ENCODE results near the gene TULP4. TPM values are rescaled to one million over a fixed set of nuclear protein-coding genes. Genes with fewer than 3 reads are reported as not detected.
"Not testable (repeated sequence)": the region's sequence is repeated elsewhere in the genome, so short reads cannot be mapped to it uniquely, and the experiment has no call there.

Gene TULP4
- total RNA-seq, 6 experiments from 2014 or later = 27.0 to 42.4 (median 32.3) TPM

- WGBS (ENCODE audit: insufficient coverage, low coverage, low lambda C conversion rate, missing lambda C conversion rate) = 76% methylated on average over 8 of the region's 15 CpGs
- no peaks in the 10 kb centered on the region for H3K36me3 ChIP-seq
- no peak overlapping the region for H3K27ac ChIP-seq
- no peak for TF ChIP-seq POLR2A (IDR thresholded peaks at IDR 0.05)
- TF ChIP-seq, protein P1, sequence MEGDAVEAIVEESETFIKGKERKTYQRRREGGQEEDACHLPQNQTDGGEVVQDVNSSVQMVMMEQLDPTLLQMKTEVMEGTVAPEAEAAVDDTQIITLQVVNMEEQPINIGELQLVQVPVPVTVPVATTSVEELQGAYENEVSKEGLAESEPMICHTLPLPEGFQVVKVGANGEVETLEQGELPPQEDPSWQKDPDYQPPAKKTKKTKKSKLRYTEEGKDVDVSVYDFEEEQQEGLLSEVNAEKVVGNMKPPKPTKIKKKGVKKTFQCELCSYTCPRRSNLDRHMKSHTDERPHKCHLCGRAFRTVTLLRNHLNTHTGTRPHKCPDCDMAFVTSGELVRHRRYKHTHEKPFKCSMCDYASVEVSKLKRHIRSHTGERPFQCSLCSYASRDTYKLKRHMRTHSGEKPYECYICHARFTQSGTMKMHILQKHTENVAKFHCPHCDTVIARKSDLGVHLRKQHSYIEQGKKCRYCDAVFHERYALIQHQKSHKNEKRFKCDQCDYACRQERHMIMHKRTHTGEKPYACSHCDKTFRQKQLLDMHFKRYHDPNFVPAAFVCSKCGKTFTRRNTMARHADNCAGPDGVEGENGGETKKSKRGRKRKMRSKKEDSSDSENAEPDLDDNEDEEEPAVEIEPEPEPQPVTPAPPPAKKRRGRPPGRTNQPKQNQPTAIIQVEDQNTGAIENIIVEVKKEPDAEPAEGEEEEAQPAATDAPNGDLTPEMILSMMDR (IDR thresholded peaks at IDR 0.05) = no peak
- H3K4me1 ChIP-seq = no peaks in the 10 kb centered on the region
- peak in 1 of 4 donors; percentile 24 for ATAC-seq
- no peaks in the 10 kb centered on the region for H3K27me3 ChIP-seq
- H3K9me3 ChIP-seq = no peaks in the 10 kb centered on the region
- peak in 1 of 3 donors; percentile 33 for DNase-seq
- H3K4me3 ChIP-seq = no peak overlapping the region
- intact Hi-C loops (cut with DNase I) = no loop called here
Observed at GRCh38 chr6:158524311-158524710, 212.0 kb downstream of the TULP4 start.

DNA sequence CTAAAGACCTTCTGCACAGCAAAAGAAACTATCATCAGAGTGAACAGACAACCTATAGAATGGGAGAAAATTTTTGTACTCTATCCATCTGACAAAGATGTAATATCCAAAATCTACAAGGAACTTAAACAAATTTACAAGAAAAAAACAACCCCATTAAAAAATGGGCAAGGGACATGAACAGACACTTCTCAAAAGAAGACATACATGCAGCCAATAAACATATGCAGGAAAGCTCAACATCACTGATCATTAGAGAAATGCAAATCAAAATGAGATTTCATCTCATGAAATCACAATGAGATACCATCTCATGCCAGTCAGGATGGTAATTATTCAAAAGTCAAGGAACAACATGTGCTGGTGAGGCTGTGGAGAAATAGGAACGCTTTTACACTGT lies 215.6 kb downstream of the TULP4 start:
- H3K27me3 ChIP-seq; DNase-seq; H3K9me3 ChIP-seq; H3K27ac ChIP-seq; H3K4me1 ChIP-seq; ATAC-seq; intact Hi-C loops (cut with DNase I); H3K4me3 ChIP-seq; H3K36me3 ChIP-seq: not testable (repeated sequence)
- 70% methylated on average over 1 of the region's 1 CpG for WGBS (ENCODE audit: insufficient coverage, low coverage, low lambda C conversion rate, missing lambda C conversion rate)

DNA sequence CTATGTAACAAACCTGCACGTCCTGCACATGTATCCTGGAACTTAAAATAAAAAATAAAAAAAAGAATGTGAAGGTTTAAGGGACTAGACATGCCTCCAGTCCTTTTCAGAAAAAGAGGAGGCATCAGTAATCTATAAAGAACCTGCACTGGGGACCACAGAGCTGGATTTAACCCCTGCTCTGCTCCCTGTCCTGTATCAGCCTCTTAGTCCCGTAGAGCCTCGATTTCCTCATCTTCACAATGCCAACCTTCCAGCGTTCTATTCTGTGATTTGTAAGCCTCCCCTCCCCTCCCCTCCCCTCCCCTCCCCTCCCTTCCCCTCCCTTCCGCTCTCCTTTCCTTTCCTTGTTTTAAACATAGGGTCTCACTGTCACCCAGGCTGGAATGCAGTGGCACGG lies 216.6 kb downstream of the TULP4 start:
- no peaks in the 10 kb centered on the region for H3K36me3 ChIP-seq
- intact Hi-C loops (cut with DNase I) = no loop called here
- ATAC-seq = no peak
- 72% methylated on average over 6 of the region's 6 CpGs for WGBS (ENCODE audit: insufficient coverage, low coverage, low lambda C conversion rate, missing lambda C conversion rate)
- H3K9me3 ChIP-seq = no peaks in the 10 kb centered on the region
- no peak for TF ChIP-seq POLR2A (IDR thresholded peaks at IDR 0.05)
- TF ChIP-seq, protein P1 (IDR thresholded peaks at IDR 0.05) = no peak
- no peak for DNase-seq
- no peak overlapping the region for H3K4me3 ChIP-seq
- no peaks in the 10 kb centered on the region for H3K4me1 ChIP-seq
- H3K27ac ChIP-seq = no peak overlapping the region
- no peaks in the 10 kb centered on the region for H3K27me3 ChIP-seq

DNA sequence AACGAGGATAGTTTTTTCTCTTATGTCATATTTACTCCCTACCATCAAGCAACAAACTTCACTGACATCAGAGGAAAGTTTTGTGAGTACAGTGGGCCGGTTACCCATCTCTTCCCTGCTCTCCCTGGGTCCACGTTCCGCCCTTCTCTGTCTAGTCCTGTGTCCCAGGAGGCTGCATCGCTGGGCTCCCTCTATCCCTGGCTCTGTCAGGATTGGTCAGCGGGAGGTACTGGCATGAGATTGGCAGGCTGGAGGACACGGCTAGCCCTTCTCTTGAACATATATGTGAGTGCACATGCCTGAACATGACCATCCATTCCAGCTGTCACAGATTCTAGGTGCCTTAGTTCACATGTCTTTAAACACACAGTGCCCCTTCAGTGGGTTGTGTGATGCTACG lies 217.4 kb downstream of the TULP4 start:
- WGBS (ENCODE audit: insufficient coverage, low coverage, low lambda C conversion rate, missing lambda C conversion rate) = 46% methylated on average over 7 of the region's 8 CpGs

DNA sequence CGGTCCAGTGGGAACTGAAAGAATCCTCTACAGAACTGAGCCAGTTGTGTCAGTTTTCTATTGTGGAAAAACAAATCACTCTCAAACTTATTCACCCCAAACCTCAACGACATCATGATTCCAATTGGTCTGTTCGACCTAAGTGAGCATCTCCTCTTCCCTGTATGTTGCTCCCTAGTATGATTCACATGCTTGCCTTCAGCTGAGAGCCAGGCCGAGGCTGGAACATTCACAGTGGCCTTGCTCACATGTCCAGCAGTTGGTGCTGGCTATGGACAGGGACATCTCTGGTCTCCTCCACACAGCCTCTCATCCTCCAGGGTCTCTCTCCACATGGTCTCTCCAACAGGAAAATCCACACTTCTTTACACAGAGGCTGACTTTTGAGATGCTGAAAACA lies 219.3 kb downstream of the TULP4 start:
- H3K27ac ChIP-seq = no peak overlapping the region
- no peaks in the 10 kb centered on the region for H3K4me1 ChIP-seq
- no peaks in the 10 kb centered on the region for H3K9me3 ChIP-seq
- ATAC-seq (no peak), DNase-seq (no peak)
- peaks cover 0 to 6% of the 10 kb centered on the region in 2 donors for H3K27me3 ChIP-seq
- intact Hi-C loops (cut with DNase I) = no loop called here
- TF ChIP-seq, protein P1 (IDR thresholded peaks at IDR 0.05) = no peak
- no peak for TF ChIP-seq POLR2A (IDR thresholded peaks at IDR 0.05)
- H3K4me3 ChIP-seq = no peak overlapping the region
- WGBS (ENCODE audit: insufficient coverage, low coverage, low lambda C conversion rate, missing lambda C conversion rate) = no CpG with 5 or more reads among the region's 4 CpGs
- H3K36me3 ChIP-seq = no peaks in the 10 kb centered on the region

More for the DNA sequence above, 217.4 kb downstream of the TULP4 start:
- intact Hi-C loops (cut with DNase I) = no loop called here
- Histone ChIP-seq H3K4me3 (no peak overlapping the region), H3K27ac (no peak overlapping the region), H3K36me3 (no peaks in the 10 kb centered on the region), H3K27me3 (no peaks in the 10 kb centered on the region), H3K9me3 (no peaks in the 10 kb centered on the region), H3K4me1 (no peaks in the 10 kb centered on the region)
- no peak for TF ChIP-seq POLR2A (IDR thresholded peaks at IDR 0.05)
- no peak for ATAC-seq
- no peak for DNase-seq

GRCh38 chr6:158531970-158532369 lies 219.7 kb downstream of the TULP4 start:
- no CpG with 5 or more reads among the region's 2 CpGs for WGBS (ENCODE audit: insufficient coverage, low coverage, low lambda C conversion rate, missing lambda C conversion rate)
- Histone ChIP-seq H3K4me3 (no peak overlapping the region), H3K4me1 (no peaks in the 10 kb centered on the region), H3K9me3 (no peaks in the 10 kb centered on the region), H3K27me3 (peaks cover 0 to 7% of the 10 kb centered on the region in 2 donors), H3K27ac (no peak overlapping the region), H3K36me3 (no peaks in the 10 kb centered on the region)
- DNase-seq = no peak
- no peak for TF ChIP-seq POLR2A (IDR thresholded peaks at IDR 0.05)
- TF ChIP-seq, protein P1 (IDR thresholded peaks at IDR 0.05) = no peak
- intact Hi-C loops (cut with DNase I) = no loop called here
- ATAC-seq = no peak
